Peyer's patch (tissue), 4 donors: ENCODE data around the gene CDH6.

Experiments
- POLR2A ChIP-seq, 2 donors: fragments of 450-650 bp; IDR thresholded peaks; one replicate each; pipeline ENCODE4 v1.5.1; 2017; ENCODE audit warnings: antibody characterized with exemption in 2 of 2, mild to moderate bottlenecking in 2 of 2, moderate library complexity in 2 of 2
- TF ChIP-seq, protein P1 (sequence below), 6 experiments: fragments of 450-650 bp in 4 of 6; fragments of 200-600 bp in 2 of 6; sonication (generic) in 1 of 6; IDR thresholded peaks; one replicate each; pipeline ENCODE4 v1.5.1; 2017 to 2019; ENCODE audit warnings: antibody characterized with exemption in 6 of 6, mild to moderate bottlenecking in 3 of 6, moderate library complexity in 1 of 6

DNA sequence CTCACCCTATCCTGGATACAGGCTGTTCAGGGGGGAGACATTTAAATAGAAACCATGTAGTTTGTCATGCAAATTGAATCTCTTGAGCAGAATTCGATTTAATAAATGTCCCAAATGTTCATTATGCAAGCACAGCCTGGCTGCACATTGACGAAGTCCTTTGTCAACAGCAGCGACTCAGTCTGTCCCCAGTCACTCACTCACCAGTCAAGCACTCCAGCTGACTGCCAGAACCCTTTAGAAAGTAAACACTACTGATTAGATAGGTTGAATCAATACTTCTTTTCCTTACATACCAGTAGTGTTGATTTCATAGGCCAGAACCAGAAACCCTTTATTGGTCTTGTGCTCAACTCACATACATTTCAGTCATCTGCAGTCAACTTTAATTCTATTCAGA is 27.5 kb downstream of the CDH6 start:
- TF ChIP-seq, protein P1, sequence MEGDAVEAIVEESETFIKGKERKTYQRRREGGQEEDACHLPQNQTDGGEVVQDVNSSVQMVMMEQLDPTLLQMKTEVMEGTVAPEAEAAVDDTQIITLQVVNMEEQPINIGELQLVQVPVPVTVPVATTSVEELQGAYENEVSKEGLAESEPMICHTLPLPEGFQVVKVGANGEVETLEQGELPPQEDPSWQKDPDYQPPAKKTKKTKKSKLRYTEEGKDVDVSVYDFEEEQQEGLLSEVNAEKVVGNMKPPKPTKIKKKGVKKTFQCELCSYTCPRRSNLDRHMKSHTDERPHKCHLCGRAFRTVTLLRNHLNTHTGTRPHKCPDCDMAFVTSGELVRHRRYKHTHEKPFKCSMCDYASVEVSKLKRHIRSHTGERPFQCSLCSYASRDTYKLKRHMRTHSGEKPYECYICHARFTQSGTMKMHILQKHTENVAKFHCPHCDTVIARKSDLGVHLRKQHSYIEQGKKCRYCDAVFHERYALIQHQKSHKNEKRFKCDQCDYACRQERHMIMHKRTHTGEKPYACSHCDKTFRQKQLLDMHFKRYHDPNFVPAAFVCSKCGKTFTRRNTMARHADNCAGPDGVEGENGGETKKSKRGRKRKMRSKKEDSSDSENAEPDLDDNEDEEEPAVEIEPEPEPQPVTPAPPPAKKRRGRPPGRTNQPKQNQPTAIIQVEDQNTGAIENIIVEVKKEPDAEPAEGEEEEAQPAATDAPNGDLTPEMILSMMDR (IDR thresholded peaks at IDR 0.05), result no peak
- TF ChIP-seq POLR2A (IDR thresholded peaks at IDR 0.05), result no peak
